Urothelium cell line (cell line): Measurements from ENCODE around the gene HDAC9.

Source experiments
- DNase-seq: peaks from one replicate; pipeline ENCODE4 v3.0.0; 2011; ENCODE audit warnings: low spot score, mixed read lengths
- FAIRE-seq: peaks from 2 replicates; lab custom pipeline; 2011; peaks lifted over from hg19 to GRCh38; lab: Jason Lieb, UNC

The HDAC9 gene

DNA sequence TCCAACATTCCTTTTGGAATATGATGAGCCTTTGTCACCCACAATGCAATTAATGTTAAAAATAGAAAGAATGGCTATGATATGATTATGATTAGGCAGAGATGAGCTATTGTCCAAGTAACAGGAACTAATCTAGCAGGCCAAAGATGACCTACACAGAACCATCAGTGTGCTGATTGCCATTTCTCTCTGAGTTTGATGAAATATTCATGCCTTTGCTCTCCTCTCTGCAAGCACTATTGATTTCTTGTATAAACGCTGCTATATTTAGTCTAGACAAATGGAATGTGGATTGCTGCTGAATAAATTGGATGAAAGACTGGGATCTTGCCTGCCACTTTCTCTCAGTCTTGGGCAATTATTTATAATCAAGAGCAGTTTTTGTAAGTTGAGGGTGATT lies 85.4 kb downstream of the HDAC9 start:
- no peak for FAIRE-seq

DNA sequence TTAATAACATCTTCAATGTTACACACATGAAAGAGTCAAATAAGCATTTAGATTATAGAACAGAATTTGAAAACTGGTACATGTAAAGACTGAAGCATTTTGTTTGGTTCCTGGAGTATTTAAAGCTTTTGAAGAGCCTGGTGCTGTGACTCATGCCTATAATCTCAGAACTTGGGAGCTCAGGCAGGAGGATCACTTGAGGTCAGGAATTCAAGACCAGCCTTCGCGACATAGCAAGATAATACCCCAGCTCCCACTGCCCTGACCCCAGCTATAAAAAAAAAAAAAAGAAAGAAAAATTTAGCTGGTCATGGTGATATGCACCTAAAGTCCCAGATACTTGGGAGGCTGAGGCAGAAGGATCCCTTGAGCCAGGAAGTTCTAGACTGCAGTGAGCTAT lies 87.8 kb downstream of the HDAC9 start:
- DNase-seq (no peak), FAIRE-seq (no peak)

More for the DNA sequence above, 85.4 kb downstream of the HDAC9 start:
- no peak for DNase-seq

DNA sequence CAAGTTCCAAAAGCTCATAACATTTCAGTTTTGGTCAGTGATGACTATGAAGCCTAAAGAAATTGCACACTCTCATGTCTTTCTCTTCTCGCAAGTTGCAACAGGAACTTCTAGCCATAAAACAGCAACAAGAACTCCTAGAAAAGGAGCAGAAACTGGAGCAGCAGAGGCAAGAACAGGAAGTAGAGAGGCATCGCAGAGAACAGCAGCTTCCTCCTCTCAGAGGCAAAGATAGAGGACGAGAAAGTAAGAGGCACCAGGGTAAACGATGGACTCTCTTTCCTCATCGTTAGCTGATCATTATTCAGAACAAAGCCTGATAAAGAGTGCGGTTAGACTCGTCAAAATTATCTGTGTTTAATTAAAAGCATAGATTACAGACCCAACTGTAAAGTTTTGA lies 94.7 kb downstream of the HDAC9 start:
- no peak for FAIRE-seq
- no peak for DNase-seq

DNA sequence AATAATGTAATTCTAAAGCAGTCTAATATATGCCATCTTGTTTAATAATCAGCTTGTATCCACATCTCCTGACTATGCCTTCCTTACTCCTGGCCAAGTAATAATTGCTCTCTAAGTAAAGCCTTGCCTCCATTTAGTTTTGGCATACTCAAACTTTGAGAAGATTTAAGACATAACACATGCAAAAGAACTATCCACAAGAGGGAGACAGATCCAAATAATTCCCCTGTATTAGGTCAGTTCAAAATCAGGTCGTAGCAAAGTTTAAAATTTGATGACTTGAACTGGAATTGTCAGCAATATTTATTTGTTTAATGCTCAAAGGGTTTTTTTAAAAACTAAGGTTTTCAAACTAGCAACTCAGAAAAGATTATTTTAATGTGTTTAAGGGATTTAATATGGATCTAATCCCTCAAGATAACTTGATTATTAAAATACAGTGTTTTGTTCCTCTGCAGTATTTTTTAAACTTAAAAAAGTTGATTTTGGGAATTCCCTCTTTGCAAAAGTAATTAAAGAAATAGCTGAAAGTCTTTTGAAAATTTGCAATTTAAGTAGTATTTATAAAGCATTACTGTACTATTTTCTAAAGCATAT lies 95.3 kb downstream of the HDAC9 start:
- DNase-seq = peak; percentile 14
- FAIRE-seq = no peak

DNA sequence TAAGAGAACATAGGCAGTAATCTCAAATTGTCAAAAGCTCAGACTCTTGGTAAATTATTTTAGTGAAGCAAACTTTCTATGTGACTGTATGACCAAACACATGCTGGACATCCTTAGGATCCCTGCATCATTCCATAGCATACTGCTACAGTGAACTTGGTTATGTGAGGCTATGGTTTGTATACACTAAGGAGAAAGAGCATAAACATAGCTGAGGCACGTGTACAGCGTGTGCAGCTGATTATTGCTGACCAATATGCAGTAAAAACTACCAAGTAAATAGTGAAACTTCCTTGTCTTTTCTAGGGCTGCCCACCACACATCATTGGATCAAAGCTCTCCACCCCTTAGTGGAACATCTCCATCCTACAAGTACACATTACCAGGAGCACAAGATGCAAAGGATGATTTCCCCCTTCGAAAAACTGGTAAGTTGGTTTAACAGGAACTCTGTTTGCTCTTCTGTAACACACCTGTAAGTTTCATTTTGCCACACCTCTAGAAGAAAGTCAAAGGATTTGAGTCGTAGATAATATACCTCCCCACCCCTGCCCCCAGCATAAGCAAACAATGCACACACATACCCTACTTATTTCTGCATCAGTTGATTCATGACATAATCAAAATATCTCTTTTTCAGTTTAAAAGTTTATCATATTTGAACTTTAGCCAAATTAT lies 98.2 kb downstream of the HDAC9 start:
- FAIRE-seq = peak; percentile 35
- no peak for DNase-seq

DNA sequence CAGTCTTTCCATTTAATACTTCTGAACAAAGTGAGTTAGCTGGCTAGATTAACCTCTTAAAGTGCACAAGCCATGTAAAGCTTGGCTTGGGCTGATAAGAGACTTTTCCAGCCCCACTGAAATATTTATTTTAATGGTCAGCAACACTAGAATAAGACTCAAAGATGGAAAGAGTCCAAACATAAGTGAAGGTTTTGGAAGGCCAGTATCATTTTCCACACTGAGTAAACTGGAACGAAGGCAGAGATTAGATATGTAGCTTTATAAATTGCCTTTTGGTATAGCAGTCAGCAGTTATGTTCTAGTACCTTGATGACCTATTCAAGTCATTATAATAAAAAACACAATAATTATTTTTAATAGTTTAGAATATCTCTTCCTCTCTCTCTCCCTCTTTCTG lies 102.2 kb downstream of the HDAC9 start:
- DNase-seq (no peak), FAIRE-seq (no peak)

DNA sequence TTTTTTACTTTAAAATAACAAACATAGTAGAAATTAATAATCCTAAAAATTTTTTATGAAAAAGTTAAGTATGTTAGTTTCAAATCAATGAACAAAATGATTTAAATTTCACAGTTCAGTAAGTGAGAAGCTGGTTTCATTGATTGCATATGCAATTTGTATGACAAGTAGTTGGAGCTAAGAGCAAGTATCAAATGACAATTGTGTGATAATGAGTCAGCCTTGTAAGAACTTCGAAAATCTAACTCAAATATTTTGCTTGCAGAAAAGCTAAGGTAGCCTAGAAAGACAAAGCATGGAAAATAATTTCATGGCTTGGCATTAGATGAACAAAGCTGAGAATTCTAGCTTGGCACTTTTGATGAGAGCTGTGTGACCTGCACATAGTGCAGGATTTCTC lies 111.5 kb downstream of the HDAC9 start:
- DNase-seq (no peak), FAIRE-seq (no peak)

DNA sequence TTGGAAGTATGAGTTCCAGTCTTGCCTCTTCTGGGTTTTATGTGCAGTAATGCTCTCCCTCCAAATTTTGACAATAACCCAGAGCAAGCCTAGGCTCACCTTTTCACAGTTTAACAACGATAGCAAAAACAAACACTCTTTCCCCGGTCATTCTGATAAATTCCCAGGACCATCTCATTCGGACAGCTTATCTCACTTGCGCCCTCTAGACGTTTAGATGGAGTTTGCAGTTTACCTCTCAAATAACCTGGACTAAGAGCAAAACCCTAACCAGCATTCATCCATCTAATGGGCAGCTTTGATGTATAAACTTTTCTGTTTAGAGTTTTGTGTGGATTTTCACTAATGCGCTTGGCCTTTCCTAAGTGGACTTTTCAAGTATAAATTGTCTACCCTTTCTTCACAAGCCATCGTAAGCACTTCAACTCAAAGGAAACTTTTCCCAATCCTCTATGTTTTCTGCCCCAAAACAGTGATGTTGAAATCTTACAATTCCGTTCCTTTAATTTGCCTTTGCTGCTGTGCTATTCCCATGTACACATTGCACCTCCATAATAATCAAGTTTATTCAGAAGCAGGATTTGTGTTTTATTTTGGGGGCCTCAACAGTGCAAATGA lies 114.9 kb downstream of the HDAC9 start:
- FAIRE-seq (no peak), DNase-seq (peak; percentile 27)

DNA sequence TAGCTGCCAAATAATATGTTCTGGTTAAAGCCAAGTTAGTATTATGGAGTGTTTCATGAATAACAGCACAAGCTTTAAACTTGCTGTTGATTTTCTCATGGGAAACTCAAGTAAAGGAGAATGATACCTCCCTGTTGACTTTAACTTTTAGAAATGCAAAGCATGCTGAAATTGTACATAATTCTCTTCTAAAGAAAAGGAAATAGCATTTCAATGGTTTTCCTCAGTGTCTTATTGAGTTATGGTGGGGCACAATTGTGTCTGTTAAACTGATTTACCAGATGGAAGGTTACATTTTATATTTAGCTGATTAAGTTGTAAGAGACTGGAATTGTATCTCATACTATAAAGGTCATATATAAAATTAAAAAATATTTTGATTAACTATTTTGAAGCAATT lies 119.3 kb downstream of the HDAC9 start:
- DNase-seq (no peak), FAIRE-seq (no peak)

DNA sequence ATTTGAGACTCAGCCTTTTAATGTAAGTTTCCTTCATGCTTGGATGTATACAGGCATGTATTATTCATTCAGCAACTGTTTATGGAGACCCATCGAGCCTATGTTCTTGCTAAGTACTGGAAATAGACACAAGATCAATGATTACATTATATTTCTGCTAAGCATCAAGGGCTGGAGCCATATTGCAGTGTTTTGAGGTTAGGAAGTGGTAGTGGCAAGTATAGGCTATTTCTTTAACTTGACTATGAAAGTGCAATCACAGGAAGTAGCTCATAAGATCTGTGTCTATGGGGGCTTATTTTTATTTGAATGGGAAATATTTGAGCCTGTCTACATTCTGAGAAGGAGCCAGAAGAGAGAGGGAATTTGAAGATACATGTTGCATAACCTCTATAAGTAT lies 123.8 kb downstream of the HDAC9 start:
- DNase-seq (no peak), FAIRE-seq (no peak)

DNA sequence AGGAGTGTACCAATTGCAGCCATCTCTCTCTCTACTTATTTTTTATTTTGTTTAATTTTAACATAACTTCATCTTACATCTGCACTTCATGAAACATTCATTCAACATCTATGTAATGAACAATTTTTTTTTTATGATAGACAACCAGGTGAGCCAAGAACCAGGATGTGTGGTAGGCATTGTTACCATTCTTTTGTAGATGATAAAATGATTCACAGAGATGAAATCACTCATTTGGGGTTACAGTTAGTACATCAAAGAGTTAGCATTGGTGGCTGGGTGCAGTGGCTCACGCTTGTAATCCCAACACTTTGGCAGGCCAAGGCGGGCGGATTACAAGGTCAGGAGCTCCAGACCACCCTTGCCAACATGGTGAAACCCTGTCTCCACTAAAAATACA lies 127.8 kb downstream of the HDAC9 start:
- no peak for FAIRE-seq

DNA sequence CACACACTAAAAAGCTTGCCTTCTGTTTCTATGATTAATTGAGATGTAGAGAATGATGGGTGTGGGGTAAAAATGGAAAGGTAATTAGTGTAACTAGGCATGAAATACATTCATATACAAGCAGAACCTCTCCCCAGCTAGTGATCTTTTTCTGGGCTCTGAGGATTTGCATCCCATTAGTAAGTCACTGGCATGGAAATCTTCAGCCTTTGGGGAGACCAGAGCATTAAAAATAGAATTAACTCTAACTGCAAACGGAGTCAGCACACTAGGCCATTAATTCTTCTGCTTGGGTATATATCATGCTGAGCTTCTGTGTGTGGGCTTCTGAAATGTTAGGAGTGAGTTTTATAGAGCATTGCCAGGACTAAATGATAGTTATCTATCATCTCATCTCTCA lies 128.9 kb downstream of the HDAC9 start:
- DNase-seq (no peak), FAIRE-seq (no peak)

More for the DNA sequence above, 127.8 kb downstream of the HDAC9 start:
- peak; percentile 35 for DNase-seq

DNA sequence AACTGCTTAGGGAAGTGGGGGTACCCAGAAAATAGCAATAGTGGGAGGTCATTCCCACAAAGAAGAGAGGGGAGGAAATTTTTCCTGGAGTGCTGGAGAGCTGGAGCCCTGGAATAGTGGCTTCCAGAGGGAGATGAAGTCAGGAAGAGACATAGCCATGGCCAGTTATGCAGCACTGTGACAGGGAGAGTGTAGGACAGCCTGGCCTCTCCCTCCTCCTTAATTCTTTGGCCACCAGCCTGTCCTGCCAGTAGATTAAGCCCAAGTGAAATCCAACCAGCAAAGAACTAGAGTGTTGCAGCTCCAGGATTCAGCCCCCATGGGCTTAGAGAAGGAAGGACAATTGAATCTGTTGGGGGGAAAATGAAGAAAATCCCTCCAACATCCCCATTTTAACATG lies 130.5 kb downstream of the HDAC9 start:
- DNase-seq (no peak), FAIRE-seq (no peak)

DNA sequence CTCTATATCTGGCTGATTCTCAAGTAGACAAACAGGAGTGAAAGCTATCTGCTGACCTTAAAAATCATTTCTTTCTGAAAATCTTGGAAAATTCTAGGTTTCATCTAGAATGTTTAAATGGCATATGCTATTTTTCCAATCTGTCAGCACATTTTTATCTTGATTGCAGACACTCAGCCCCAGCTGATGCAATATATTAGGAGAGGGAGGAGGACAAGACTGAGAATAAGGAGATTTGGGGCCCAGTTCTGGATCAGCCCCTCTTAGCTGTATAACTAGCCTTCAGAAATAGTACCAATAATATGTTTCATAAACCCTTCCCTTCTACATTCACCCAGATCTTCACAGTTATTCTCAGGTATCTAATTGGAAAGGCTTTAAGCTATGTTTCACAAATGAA lies 131.2 kb downstream of the HDAC9 start:
- FAIRE-seq = no peak

DNA sequence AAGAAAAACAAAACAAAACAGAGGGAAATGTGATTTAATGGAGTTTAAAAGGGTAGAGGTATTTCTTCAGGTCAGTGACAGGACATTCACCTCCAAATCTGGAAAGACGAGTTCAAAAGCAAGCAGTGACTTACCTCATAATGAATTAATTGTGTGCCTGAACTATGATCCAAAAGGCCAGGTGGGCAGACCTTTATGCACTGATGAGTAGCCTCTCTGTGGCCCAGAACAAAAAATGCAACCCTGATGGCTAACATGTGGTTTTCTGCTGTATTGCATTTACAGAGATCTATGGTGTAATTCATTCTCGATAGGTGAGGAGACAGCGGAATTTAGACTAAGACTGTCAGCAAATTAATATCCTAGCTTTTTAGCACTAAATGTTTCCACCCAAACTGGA lies 142.0 kb downstream of the HDAC9 start:
- no peak for DNase-seq
- no peak for FAIRE-seq

More for the DNA sequence above, 131.2 kb downstream of the HDAC9 start:
- DNase-seq = no peak

DNA sequence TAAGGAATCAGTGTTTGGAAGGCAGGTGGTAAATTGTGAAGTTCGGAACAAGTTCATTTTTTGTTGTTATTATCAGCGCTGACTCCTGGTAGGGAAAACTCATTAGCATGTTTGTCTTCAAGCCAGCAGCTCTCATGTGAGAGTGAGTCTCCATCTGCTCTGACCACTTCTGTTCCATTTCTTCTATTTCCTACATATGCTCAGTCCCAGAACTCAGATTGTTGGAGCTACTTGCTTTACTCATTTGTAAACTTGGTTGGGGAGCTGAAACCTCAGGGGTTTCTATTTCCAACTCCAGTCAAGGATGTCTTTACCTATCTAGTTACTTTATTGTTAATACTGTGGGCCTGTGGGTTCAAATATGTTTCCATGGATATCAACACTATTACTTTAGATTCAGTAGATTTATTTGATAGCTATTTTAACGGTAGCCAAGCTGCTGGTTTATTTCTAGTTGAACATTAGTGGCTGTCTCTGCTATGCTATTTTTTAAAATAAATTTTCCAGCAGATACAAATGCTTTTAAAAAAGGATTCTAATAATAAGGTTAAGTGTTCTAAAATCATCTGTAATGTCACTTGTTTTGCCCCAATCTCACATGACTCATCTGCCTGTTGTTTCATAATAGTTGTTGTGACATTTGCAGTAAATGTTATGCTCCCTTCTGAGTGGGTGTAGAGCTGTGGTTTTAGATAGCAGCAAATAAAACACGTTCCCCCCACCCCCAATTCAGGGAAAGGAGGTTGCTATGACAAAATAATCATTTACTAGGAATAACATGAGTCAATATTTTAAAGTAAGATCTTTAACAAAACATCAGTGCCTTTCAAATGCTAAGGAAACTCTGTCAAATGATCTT lies 143.3 kb downstream of the HDAC9 start:
- no peak for FAIRE-seq
- DNase-seq = no peak

DNA sequence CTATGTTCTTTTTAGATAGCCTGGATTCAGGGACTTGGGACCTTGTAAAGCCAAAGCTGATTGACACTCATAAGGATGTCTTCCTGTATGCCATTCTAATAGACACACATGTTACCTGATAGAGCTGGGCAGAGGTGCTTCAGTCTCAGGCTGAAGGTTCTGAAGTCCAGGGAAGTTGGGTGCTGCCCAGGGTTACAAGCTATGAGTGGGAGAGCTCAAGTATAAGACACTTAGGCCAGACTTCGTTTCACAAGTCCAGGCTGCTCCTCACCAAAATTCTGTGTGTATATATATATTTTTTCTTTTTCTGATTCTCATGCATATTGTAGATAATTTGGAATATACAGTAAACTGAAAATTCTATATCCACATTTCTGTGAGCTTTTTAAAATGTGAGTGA lies 144.2 kb downstream of the HDAC9 start:
- FAIRE-seq = no peak

DNA sequence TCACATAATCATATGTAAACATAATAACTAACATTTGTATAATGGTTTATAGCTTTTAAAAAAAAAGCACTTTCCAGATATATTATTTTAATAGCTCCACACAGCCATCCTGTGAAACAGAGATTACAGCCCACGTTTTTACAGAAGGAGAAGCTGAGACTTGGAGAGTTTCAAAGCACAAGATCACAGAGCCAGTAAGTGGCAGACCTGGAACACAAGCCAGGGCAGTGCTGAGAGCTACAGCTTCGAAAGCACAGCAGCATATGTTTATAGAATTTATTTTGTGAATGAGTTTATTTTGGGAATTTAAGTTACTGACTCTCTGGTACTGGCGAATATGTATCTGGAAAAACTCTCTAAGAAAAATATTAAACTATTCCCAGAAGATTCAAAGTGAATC lies 149.4 kb downstream of the HDAC9 start:
- DNase-seq = no peak
- no peak for FAIRE-seq

More for the DNA sequence above, 144.2 kb downstream of the HDAC9 start:
- no peak for DNase-seq

DNA sequence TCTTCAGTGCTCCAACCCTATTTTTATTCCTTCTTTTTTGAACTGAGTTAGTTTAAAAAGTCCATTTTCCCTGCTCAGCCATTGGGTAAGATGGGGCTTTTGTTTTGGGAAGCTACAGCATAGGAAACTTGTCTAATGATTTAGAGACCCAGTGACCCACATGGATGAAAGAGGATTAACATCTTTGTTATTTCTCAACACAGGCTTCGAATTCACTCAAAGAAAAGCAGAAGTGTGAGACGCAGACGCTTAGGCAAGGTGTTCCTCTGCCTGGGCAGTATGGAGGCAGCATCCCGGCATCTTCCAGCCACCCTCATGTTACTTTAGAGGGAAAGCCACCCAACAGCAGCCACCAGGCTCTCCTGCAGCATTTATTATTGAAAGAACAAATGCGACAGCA lies 152.0 kb downstream of the HDAC9 start:
- DNase-seq (no peak), FAIRE-seq (no peak)

DNA sequence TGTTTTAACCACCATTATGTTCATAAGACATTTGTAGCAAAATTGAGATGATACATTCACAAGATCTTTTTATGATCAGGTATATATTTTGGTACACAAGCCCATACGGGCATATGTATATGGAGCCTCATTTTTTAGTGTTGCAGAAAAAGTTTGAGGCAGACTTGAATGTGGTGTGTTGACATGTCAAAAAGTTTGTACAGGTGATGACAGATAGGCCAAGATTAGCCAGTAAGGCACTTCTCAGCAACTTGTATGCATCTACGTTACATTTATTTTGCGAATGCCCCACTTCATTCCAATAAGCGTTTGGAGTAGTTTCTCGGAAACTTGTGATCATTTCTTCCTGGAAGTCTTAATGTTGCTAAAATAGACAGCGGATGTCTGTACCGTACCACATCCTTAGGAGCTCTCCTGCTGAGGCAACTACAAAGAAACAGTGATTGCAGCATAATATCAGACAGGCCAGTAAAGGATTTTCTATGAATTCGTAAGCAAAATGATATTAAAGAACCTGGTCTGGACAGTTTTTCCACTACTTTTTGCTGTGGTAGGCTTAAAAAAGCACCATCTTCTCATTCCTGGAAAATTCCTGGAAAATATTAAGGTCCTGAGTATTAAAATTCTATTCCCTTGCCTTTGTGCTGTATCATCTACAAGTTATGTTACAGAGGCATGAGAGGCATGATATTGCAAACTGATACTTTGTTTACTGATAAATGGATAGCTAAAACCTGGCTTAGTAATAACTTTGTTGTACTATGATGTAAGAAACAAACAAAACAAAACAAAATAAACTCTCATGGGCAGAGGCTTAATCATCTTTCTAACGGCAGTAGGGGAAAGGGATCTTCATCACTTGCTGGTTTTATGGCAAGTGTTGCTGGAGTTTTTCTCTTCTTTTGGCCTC lies 153.6 kb downstream of the HDAC9 start:
- no peak for DNase-seq
- no peak for FAIRE-seq
